GM12878 (cell line): ENCODE data around the gene KBTBD4. TPM values are rescaled to one million over a fixed set of nuclear protein-coding genes. Genes with fewer than 3 reads are reported as not detected.

Experiments
- ASH2L ChIP-seq: fragments of 300-600, 200-600 bp; sonication (generic); IDR thresholded peaks from 2 replicates; pipeline ENCODE4 v1.6.1; 2017; ENCODE audit warnings: low read depth, mild to moderate bottlenecking, borderline replicate concordance
- BHLHE40 ChIP-seq, 2 experiments: fragments of 450-650 bp in 1 of 2; IDR thresholded peaks; 2 replicates each; pipeline ENCODE4 v1.6.1; 2011 to 2017; ENCODE audit warnings: low read depth in 2 of 2, borderline replicate concordance in 1 of 2, improper control_type of control experiment in 1 of 2, low read length in 1 of 2, mild to moderate bottlenecking in 1 of 2
- CEBPB ChIP-seq, 2 experiments: fragments of 150-350 bp in 1 of 2; IDR thresholded peaks; 2 replicates each; pipeline ENCODE4 v1.6.1; 2012 to 2014; ENCODE audit warnings: low read depth in 2 of 2, low read length in 2 of 2, borderline replicate concordance in 1 of 2, inconsistent platforms in 1 of 2
- CHD1 ChIP-seq: IDR thresholded peaks from 2 replicates; pipeline ENCODE4 v1.6.1; 2012; ENCODE audit warnings: low read depth, low read length, improper control_type of control experiment
- CHD2 ChIP-seq: IDR thresholded peaks from 2 replicates; pipeline ENCODE4 v1.6.1; 2011; ENCODE audit warnings: low read depth, low read length, improper control_type of control experiment, borderline replicate concordance
- FOXK2 ChIP-seq: fragments of 450-650 bp; IDR thresholded peaks from 2 replicates; pipeline ENCODE4 v1.6.1; 2017; ENCODE audit warnings: mild to moderate bottlenecking, moderate library complexity
- GATAD2B ChIP-seq: fragments of 450-650 bp; conservative IDR thresholded peaks from 2 replicates; pipeline ENCODE4 v1.6.1; 2017; ENCODE audit warnings: low read depth, mild to moderate bottlenecking, moderate library complexity
- HCFC1 ChIP-seq: fragments of 150-350 bp; IDR thresholded peaks from 2 replicates; pipeline ENCODE4 v1.6.1; 2014; ENCODE audit warnings: low read length
- HDAC6 ChIP-seq: fragments of 200-600 bp; sonication (generic); IDR thresholded peaks from one replicate; pipeline ENCODE4 v1.8.0; 2017; ENCODE audit warnings: antibody characterized with exemption; ENCODE audit not compliant: unreplicated experiment
- IKZF1 ChIP-seq: fragments of 450-650 bp; conservative IDR thresholded peaks from 2 replicates; pipeline ENCODE4 v1.6.1; 2017; ENCODE audit warnings: antibody characterized with exemption, mild to moderate bottlenecking
- MTA2 ChIP-seq: fragments of 450-650 bp; IDR thresholded peaks from 2 replicates; pipeline ENCODE4 v1.6.1; 2016; ENCODE audit warnings: low read depth, mild to moderate bottlenecking, moderate library complexity
- MTA3 ChIP-seq: IDR thresholded peaks from 2 replicates; pipeline ENCODE4 v1.6.1; 2012; ENCODE audit warnings: low read length, inconsistent platforms, borderline replicate concordance
- NR2C2 ChIP-seq: IDR thresholded peaks from 2 replicates; pipeline ENCODE4 v1.6.1; 2011; ENCODE audit warnings: borderline replicate concordance, low read depth; ENCODE audit not compliant: control insufficient read depth, insufficient read length
- NR2F1 ChIP-seq: fragments of 450-650 bp; conservative IDR thresholded peaks from 2 replicates; pipeline ENCODE4 v1.6.1; 2017; ENCODE audit warnings: mild to moderate bottlenecking
- POLR2A ChIP-seq: IDR thresholded peaks from 2 replicates; pipeline ENCODE4 v1.6.1; 2011; ENCODE audit warnings: low read depth, mild to moderate bottlenecking, low read length
- POLR2AphosphoS5 ChIP-seq: IDR thresholded peaks from 2 replicates; pipeline ENCODE4 v1.6.1; 2011; ENCODE audit warnings: mild to moderate bottlenecking, low read length, inconsistent platforms
- RAD51 ChIP-seq: fragments of 450-650 bp; IDR thresholded peaks from 2 replicates; pipeline ENCODE4 v1.6.1; 2016; ENCODE audit warnings: moderate library complexity, mild to moderate bottlenecking, inconsistent platforms
- RUNX3 ChIP-seq: IDR thresholded peaks from 2 replicates; pipeline ENCODE4 v1.6.1; 2012; ENCODE audit warnings: low read length, inconsistent platforms
- SIX5 ChIP-seq: IDR thresholded peaks from 2 replicates; pipeline ENCODE4 v1.6.1; 2011; ENCODE audit warnings: mild to moderate bottlenecking, low read depth, low read length, moderate library complexity; ENCODE audit not compliant: severe bottlenecking
- SMAD1 ChIP-seq: fragments of 450-650 bp; IDR thresholded peaks from 2 replicates; pipeline ENCODE4 v1.6.1; 2018; ENCODE audit warnings: mild to moderate bottlenecking, low read depth; ENCODE audit not compliant: partially characterized antibody
- SMARCA5 ChIP-seq: fragments of 450-650 bp; IDR thresholded peaks from 2 replicates; pipeline ENCODE4 v1.6.1; 2017; ENCODE audit warnings: mild to moderate bottlenecking
- SP1 ChIP-seq: IDR thresholded peaks from one replicate; pipeline ENCODE4 v1.6.1; 2011; ENCODE audit warnings: low read depth, low read length
- SUPT20H ChIP-seq: IDR thresholded peaks from 2 replicates; pipeline ENCODE4 v1.6.1; 2011; ENCODE audit warnings: low read depth, mild to moderate bottlenecking, low read length, moderate library complexity, borderline replicate concordance; ENCODE audit not compliant: control insufficient read depth
- TARDBP ChIP-seq: IDR thresholded peaks from 2 replicates; pipeline ENCODE4 v1.6.1; 2016; ENCODE audit warnings: borderline replicate concordance
- YY1 ChIP-seq: IDR thresholded peaks from 2 replicates; pipeline ENCODE4 v1.6.1; 2011; ENCODE audit warnings: low read depth, mild to moderate bottlenecking, low read length
- polyA plus RNA-seq, 11 experiments: library from polyadenylated mRNA; depleted of rRNA in 4 of 11; unstranded in 6 of 11; stranded (reverse) in 5 of 11; fragments of >200 nt; fragmentation: Nextera tagmentation in 4 of 11; fragmentation: Illumina TruSeq in 1 of 11; extraction: Ambion mirVana in 4 of 11; extraction: Trizol in 1 of 11; gene quantifications; 1 replicate in 1 of 11; 2 replicates in 10 of 11; pipeline versions ENCODE4 v1.2.1 to v1.2.3, GENCODE V29; 2011 to 2016; ENCODE audit warnings: inconsistent platforms in 2 of 11, missing spikeins in 2 of 11, low read depth in 1 of 11
- total RNA-seq, 4 experiments: library from RNA; depleted of rRNA in 3 of 4; stranded (reverse); fragments of >200 nt in 3 of 4; fragmentation: Illumina TruSeq in 1 of 4; extraction: Trizol in 1 of 4; gene quantifications; 2 replicates each; pipeline versions ENCODE4 v1.2.1 to v1.2.3, GENCODE V29; 2013 to 2021
- TF ChIP-seq, protein P1 (sequence below): IDR thresholded peaks from 2 replicates; pipeline ENCODE4 v1.6.1; 2011; ENCODE audit warnings: borderline replicate concordance, low read depth, mild to moderate bottlenecking, moderate library complexity, mixed read lengths, low read length; ENCODE audit not compliant: insufficient read depth; ENCODE audit errors: extremely low read length
- TF ChIP-seq, protein P2 (sequence below): fragments of 450-650 bp; IDR thresholded peaks from 2 replicates; pipeline ENCODE4 v1.6.1; 2016; ENCODE audit warnings: mild to moderate bottlenecking
- TF ChIP-seq, protein P3 (sequence below): fragments of 450-650 bp; IDR thresholded peaks from 2 replicates; pipeline ENCODE4 v1.6.1; 2018; ENCODE audit warnings: mild to moderate bottlenecking, low read depth, moderate library complexity; ENCODE audit not compliant: partially characterized antibody

The KBTBD4 gene
- total and polyA plus RNA-seq, 10 of the 15 experiments (the other 5 are each of a cell fraction or from before 2014, with no cell fraction given): 18.4 to 46.4 (median 25.7) TPM

DNA sequence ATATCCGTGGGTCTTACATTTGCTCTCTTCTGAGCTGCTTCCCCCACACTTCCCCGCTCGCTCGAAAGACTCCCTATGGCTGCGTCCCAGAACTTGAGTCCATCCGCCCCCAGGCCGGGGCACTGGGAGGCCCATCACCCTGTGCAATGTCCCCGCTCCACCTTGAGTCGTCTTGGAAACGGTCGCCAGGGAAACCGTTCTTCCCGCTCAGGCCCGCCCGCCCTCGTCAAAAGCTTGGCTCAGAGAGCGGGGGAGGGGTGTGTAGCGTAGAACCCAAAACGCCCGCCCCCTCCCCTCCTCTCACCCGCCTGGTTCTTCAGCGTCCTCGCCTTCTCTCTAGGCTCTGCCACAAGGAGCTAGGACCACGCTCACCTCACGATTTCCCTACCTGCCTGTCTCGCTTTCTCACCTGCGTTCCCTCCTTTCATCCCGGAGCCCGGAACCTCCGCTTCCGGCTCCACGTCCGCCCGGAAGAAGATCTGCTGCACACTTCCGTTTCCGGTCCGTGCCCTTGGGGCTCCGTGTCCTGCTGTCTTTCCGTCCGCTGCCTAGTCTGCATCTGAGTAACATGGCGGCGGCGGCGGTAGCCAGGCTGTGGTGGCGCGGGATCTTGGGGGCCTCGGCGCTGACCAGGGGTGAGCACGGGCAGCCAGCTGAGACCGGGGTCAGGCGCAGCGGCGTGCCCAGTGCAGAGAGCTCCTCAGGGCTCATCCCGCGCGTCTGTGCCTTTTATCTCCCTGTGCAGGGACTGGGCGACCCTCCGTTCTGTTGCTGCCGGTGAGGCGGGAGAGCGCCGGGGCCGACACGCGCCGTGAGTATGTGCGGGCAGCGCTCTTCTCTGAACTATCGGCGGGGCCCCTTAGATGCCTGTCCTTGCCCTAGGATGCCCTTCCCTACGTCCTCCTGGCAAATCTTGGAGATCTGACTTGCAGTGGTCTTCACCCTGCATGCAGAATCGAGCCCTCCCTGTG, at the start of gene KBTBD4, which contains the start of gene NDUFS3 (continued):
- no peak for TF ChIP-seq HDAC6
- no peak for TF ChIP-seq ASH2L
- TF ChIP-seq HCFC1: peak; percentile 97
- no peak for TF ChIP-seq MTA2
- TF ChIP-seq, protein P1, sequence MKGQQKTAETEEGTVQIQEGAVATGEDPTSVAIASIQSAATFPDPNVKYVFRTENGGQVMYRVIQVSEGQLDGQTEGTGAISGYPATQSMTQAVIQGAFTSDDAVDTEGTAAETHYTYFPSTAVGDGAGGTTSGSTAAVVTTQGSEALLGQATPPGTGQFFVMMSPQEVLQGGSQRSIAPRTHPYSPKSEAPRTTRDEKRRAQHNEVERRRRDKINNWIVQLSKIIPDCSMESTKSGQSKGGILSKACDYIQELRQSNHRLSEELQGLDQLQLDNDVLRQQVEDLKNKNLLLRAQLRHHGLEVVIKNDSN: no peak
- peak; percentile 84 for TF ChIP-seq SIX5
- peak; percentile 60; the same call in 1 of the 2 replicates for TF ChIP-seq RUNX3
- no peak for TF ChIP-seq MTA3
- peak; percentile 29 for TF ChIP-seq SMAD1
- TF ChIP-seq, protein P2, sequence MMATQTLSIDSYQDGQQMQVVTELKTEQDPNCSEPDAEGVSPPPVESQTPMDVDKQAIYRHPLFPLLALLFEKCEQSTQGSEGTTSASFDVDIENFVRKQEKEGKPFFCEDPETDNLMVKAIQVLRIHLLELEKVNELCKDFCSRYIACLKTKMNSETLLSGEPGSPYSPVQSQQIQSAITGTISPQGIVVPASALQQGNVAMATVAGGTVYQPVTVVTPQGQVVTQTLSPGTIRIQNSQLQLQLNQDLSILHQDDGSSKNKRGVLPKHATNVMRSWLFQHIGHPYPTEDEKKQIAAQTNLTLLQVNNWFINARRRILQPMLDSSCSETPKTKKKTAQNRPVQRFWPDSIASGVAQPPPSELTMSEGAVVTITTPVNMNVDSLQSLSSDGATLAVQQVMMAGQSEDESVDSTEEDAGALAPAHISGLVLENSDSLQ: peak; percentile 93
- peak; percentile 84 for TF ChIP-seq SMARCA5
- TF ChIP-seq IKZF1: peak; percentile 95
- peak; percentile 97 for TF ChIP-seq TARDBP
- TF ChIP-seq GATAD2B: no peak
- peak; percentile 66 for TF ChIP-seq SP1
- peak in 1 of 2 experiments; percentile 51; a peak in 3 of 4 replicates for TF ChIP-seq BHLHE40 (IDR thresholded peaks at IDR 0.05; ENCODE audit: borderline replicate concordance in 1 of 2, low read depth in 2 of 2, low read length in 1 of 2)
- TF ChIP-seq, protein P3, sequence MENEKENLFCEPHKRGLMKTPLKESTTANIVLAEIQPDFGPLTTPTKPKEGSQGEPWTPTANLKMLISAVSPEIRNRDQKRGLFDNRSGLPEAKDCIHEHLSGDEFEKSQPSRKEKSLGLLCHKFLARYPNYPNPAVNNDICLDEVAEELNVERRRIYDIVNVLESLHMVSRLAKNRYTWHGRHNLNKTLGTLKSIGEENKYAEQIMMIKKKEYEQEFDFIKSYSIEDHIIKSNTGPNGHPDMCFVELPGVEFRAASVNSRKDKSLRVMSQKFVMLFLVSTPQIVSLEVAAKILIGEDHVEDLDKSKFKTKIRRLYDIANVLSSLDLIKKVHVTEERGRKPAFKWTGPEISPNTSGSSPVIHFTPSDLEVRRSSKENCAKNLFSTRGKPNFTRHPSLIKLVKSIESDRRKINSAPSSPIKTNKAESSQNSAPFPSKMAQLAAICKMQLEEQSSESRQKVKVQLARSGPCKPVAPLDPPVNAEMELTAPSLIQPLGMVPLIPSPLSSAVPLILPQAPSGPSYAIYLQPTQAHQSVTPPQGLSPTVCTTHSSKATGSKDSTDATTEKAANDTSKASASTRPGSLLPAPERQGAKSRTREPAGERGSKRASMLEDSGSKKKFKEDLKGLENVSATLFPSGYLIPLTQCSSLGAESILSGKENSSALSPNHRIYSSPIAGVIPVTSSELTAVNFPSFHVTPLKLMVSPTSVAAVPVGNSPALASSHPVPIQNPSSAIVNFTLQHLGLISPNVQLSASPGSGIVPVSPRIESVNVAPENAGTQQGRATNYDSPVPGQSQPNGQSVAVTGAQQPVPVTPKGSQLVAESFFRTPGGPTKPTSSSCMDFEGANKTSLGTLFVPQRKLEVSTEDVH: peak; percentile 99
- TF ChIP-seq POLR2AphosphoS5: peak; percentile 75
- TF ChIP-seq RAD51: no peak
- peak; percentile 98 for TF ChIP-seq POLR2A
- TF ChIP-seq FOXK2: peak; percentile 83
- TF ChIP-seq SUPT20H: no peak
- peak; percentile 99 for TF ChIP-seq YY1
- peak; percentile 36; the same call in 1 of the 2 replicates for TF ChIP-seq NR2F1
- TF ChIP-seq CHD2: peak; percentile 93
- no peak for TF ChIP-seq CEBPB (IDR thresholded peaks at IDR 0.05; ENCODE audit: borderline replicate concordance in 1 of 2, low read depth in 2 of 2, low read length in 2 of 2)
- no peak for TF ChIP-seq NR2C2
- TF ChIP-seq CHD1: no peak
